Lower lobe of right lung (tissue), 2 donors: ENCODE results near the gene ING5. TPM values are rescaled to one million over a fixed set of nuclear protein-coding genes. Genes with fewer than 3 reads are reported as not detected.

Source experiments
- ATAC-seq, 2 donors: fragments of 200-7000 bp; cut with Tn5 transposase; one replicate each; pipeline ENCODE4 v1.9.1; 2020 to 2022; ENCODE audit warnings: mild to moderate bottlenecking in 2 of 2, moderate library complexity in 2 of 2
- DNase-seq: peaks from one replicate; pipeline ENCODE4 v3.0.0-alpha.2; 2020
- H3K27ac ChIP-seq: fragments of 200-600 bp; one replicate; pipeline ENCODE4 v1.8.0; 2022
- H3K27me3 ChIP-seq: fragments of 200-600 bp; one replicate; pipeline ENCODE4 v1.8.0; 2022; ENCODE audit warnings: low read depth
- H3K36me3 ChIP-seq: fragments of 200-600 bp; one replicate; pipeline ENCODE4 v1.8.0; 2022; ENCODE audit warnings: mild to moderate bottlenecking
- H3K4me1 ChIP-seq: fragments of 200-600 bp; one replicate; pipeline ENCODE4 v1.8.0; 2022
- H3K4me3 ChIP-seq: fragments of 200-600 bp; one replicate; pipeline ENCODE4 v1.8.0; 2022; ENCODE audit warnings: mild to moderate bottlenecking
- H3K9me3 ChIP-seq: fragments of 200-600 bp; one replicate; pipeline ENCODE4 v1.8.0; 2022
- intact Hi-C: fragments of 100-400 bp; cut with DNase I; formaldehyde crosslinking; loops from one replicate; pipeline ENCODE4 v1.11.0; 2022
- total RNA-seq: library from RNA; stranded (reverse); fragmentation: NEBNext Ultra II Directional; extraction: Animal tissue kit (Norgen Biotek cat#: 25700); gene quantifications from one replicate; pipeline ENCODE4 v1.2.1, GENCODE V29; 2021
- TF ChIP-seq, protein P1 (sequence below): fragments of 200-600 bp; IDR thresholded peaks from one replicate; pipeline ENCODE4 v1.8.0; 2022; ENCODE audit warnings: antibody characterized with exemption, mild to moderate bottlenecking
- donor health status: DM: no; HTN: yes; CAD: no; lungs with severe emphysema.

ING5 gene
- total RNA-seq, 1 donor from 2014 or later = 36.5 TPM

DNA sequence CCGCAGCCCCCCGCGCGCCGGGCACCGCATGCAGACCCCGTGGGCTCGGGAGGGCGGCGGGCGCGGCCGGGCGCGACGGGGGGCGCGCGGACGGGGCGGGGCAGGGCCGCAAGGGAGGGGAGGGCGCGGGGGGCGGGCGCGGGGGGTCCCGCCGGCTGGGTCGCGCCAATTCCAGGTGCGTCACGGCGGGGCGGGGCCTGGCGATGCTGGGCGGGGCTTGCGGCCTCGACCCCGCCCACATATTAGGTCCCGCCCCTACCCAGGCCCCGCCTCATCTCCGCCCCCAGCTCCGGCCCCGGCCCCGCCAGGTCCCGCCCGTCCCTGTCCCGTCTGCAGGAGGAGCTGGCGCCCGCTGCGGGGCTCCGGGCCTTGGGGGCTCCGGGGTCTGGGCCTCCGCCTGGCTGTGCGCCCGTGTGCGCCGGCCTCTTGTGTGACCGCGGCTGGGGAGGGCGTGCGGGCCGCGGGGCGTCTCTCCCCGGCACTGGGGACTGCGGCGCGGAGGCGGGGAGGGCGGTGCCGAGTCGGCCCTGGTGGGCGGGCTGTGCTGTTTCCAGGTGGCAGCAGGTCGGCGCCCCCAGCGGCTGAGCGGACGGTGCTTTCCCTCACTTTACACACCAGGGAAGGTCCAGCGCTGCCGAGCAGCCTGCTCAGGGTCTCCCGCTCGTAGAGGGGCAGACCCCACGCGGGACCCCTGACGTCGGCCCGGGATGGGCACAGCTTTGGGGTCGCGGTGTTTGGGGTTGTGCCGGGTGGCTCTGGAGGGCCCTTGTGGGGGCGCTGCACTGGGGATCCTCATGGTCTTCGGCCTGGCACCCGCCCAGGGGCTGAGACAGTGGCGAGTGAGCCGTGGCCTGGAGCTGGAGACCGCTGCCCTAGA is 554 bp downstream of the ING5 start:
- TF ChIP-seq, protein P1, sequence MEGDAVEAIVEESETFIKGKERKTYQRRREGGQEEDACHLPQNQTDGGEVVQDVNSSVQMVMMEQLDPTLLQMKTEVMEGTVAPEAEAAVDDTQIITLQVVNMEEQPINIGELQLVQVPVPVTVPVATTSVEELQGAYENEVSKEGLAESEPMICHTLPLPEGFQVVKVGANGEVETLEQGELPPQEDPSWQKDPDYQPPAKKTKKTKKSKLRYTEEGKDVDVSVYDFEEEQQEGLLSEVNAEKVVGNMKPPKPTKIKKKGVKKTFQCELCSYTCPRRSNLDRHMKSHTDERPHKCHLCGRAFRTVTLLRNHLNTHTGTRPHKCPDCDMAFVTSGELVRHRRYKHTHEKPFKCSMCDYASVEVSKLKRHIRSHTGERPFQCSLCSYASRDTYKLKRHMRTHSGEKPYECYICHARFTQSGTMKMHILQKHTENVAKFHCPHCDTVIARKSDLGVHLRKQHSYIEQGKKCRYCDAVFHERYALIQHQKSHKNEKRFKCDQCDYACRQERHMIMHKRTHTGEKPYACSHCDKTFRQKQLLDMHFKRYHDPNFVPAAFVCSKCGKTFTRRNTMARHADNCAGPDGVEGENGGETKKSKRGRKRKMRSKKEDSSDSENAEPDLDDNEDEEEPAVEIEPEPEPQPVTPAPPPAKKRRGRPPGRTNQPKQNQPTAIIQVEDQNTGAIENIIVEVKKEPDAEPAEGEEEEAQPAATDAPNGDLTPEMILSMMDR = peak; percentile 36
- peak overlapping the region; percentile 94 for H3K27ac ChIP-seq

GRCh38 chr2:241703032-241703604 is 1.3 kb downstream of the ING5 start:
- Histone ChIP-seq H3K36me3 (peaks cover 26% of the 10 kb centered on the region), H3K27ac (peak overlapping the region; percentile 94), H3K4me3 (peak overlapping the region; percentile 88), H3K4me1 (peaks cover 19% of the 10 kb centered on the region), H3K9me3 (no peaks in the 10 kb centered on the region), H3K27me3 (no peaks in the 10 kb centered on the region)
- no peak for DNase-seq
- intact Hi-C loops = no loop called here
- TF ChIP-seq, protein P1 = no peak
- ATAC-seq = no peak

More for the DNA sequence above, 554 bp downstream of the ING5 start:
- ATAC-seq (peak; percentile 92 to 93), DNase-seq (peak; percentile 87)
- no peaks in the 10 kb centered on the region for H3K9me3 ChIP-seq
- H3K27me3 ChIP-seq = no peaks in the 10 kb centered on the region
- intact Hi-C loops = no loop called here
- H3K4me1 ChIP-seq = peaks cover 19% of the 10 kb centered on the region
- H3K4me3 ChIP-seq = peak overlapping the region; percentile 88
- H3K36me3 ChIP-seq = peaks cover 19% of the 10 kb centered on the region

DNA sequence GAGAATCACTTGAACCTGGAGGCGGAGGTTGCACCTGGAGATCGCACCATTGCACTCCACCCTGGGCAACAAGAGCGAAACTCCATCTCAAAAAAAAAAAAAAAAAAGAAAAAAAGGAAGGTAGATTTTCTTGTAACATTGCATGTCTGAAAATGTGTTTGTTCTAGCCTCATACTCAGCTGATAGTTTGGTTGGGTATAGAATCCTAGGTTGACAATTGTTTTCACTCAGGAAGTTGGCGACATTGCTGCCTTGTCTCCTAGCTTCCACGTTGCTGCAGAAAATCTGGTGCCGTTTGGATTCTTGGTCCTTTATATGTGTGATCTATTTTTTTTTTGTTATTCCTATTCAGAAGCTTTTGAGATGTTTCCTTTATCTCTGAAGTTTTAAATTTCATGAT is 4.7 kb downstream of the ING5 start:
- peaks cover 61% of the 10 kb centered on the region for H3K36me3 ChIP-seq
- ATAC-seq = no peak
- peaks cover 12% of the 10 kb centered on the region for H3K4me1 ChIP-seq
- TF ChIP-seq, protein P1 = no peak
- no peaks in the 10 kb centered on the region for H3K27me3 ChIP-seq
- no peak overlapping the region for H3K4me3 ChIP-seq
- intact Hi-C loops = no loop called here
- no peaks in the 10 kb centered on the region for H3K9me3 ChIP-seq
- no peak for DNase-seq
- no peak overlapping the region for H3K27ac ChIP-seq

DNA sequence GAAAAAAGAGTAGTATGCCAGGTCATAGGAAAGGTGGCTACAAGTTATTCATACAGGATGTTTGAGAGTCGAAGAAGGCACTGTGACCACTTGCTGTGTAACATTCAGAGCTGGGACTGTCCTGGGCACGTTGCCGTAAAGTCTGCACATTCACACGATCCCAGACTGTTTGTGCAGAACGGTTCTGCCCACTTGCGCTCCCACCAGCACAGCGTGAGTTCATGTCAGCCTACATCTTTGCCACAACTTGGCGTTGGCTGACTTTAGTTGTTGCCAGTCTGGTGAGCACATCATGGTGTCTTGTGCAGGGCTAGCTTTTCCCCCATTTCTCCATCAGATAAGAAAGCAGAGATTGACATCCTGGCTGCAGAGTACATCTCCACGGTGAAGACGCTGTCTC is 7.0 kb downstream of the ING5 start:
- H3K4me1 ChIP-seq = no peaks in the 10 kb centered on the region

GRCh38 chr2:241719093-241719492 is 17.3 kb downstream of the ING5 start:
- DNase-seq (no peak), ATAC-seq (no peak)
- TF ChIP-seq, protein P1 = no peak
- H3K27ac ChIP-seq = no peak overlapping the region
- H3K36me3 ChIP-seq = peaks cover 80% of the 10 kb centered on the region
- no peaks in the 10 kb centered on the region for H3K27me3 ChIP-seq
- no peaks in the 10 kb centered on the region for H3K9me3 ChIP-seq
- H3K4me1 ChIP-seq = no peaks in the 10 kb centered on the region
- no peak overlapping the region for H3K4me3 ChIP-seq
- intact Hi-C loops = no loop called here

More for the DNA sequence above, 7.0 kb downstream of the ING5 start:
- DNase-seq (no peak), ATAC-seq (no peak)
- no peaks in the 10 kb centered on the region for H3K27me3 ChIP-seq
- intact Hi-C loops = no loop called here
- TF ChIP-seq, protein P1 = no peak
- no peak overlapping the region for H3K4me3 ChIP-seq
- peaks cover 84% of the 10 kb centered on the region for H3K36me3 ChIP-seq
- H3K27ac ChIP-seq = no peak overlapping the region
- no peaks in the 10 kb centered on the region for H3K9me3 ChIP-seq
